A549 (cell line): ENCODE data around the gene ZNF273. TPM values are rescaled to one million over a fixed set of nuclear protein-coding genes. Genes with fewer than 3 reads are reported as not detected.

Experiments
- ATAC-seq, 2 experiments: fragments of 200-7000 bp in 1 of 2; fragments of >200 bp in 1 of 2; cut with Nextera tagmentation in 1 of 2; cut with Tn5 transposase in 1 of 2; 3 replicates each; pipeline versions ENCODE4 v1.8.0 to v1.9.1; 2018 to 2020; ENCODE audit warnings: mild to moderate bottlenecking in 1 of 2, moderate library complexity in 1 of 2
- CTCF ChIA-PET: fragments of 300-600 bp; sonication (Branson Sonifier 250); formaldehyde crosslinking; extraction: SDS; loops from one replicate; lab custom pipeline; 2021; ENCODE audit warnings: antibody characterized with exemption, inconsistent platforms; lab: Yijun Ruan, JAX
- POLR2A ChIA-PET: fragments of 350-600 bp; formaldehyde crosslinking; extraction: SDS; loops from one replicate; lab custom pipeline; 2021; ENCODE audit warnings: antibody characterized with exemption, inconsistent platforms; lab: Yijun Ruan, JAX
- DNase-seq, 2 experiments: peaks; one replicate each; pipeline versions ENCODE4 v3.0.0 to v3.0.0-alpha.2; 2011 to 2016; ENCODE audit warnings: low read depth in 1 of 2, low spot score in 1 of 2
- FAIRE-seq: peaks from 2 replicates; lab custom pipeline; 2011; peaks lifted over from hg19 to GRCh38; lab: Jason Lieb, UNC
- H3K27ac ChIP-seq, 2 experiments: fragments of >200 bp; sonication (Bioruptor Twin); formaldehyde crosslinking; 3 replicates each; pipeline ENCODE4 v1.5.1; 2016 to 2017
- H3K4me1 ChIP-seq: fragments of >200 bp; sonication (Bioruptor Twin); formaldehyde crosslinking; 3 replicates; pipeline ENCODE4 v1.6.1; 2016
- H3K4me2 ChIP-seq: fragments of >200 bp; sonication (Bioruptor Twin); formaldehyde crosslinking; 3 replicates; pipeline ENCODE4 v1.6.1; 2016
- H3K4me3 ChIP-seq: fragments of >200 bp; sonication (Bioruptor Twin); formaldehyde crosslinking; 3 replicates; pipeline ENCODE4 v1.5.1; 2016
- H3K9me3 ChIP-seq: fragments of >200 bp; sonication (Bioruptor Twin); formaldehyde crosslinking; 3 replicates; pipeline ENCODE4 v1.6.1; 2016
- ATOH8 ChIP-seq: fragments of 250-450 bp; sonication (Bioruptor Pico); IDR thresholded peaks from 2 replicates; pipeline ENCODE4 v1.5.0; 2020; ENCODE audit warnings: low read depth, mild to moderate bottlenecking, moderate library complexity
- BHLHE40 ChIP-seq: IDR thresholded peaks from 2 replicates; pipeline ENCODE4 v1.6.1; 2012; ENCODE audit warnings: low read depth, low read length, inconsistent platforms
- CBX2 ChIP-seq: fragments of 200-600 bp; sonication (generic); IDR thresholded peaks from 2 replicates; pipeline ENCODE4 v1.6.1; 2016; ENCODE audit warnings: low read depth, mild to moderate bottlenecking, borderline replicate concordance
- E2F6 ChIP-seq: IDR thresholded peaks from 2 replicates; pipeline ENCODE4 v1.6.1; 2012; ENCODE audit warnings: low read depth, borderline replicate concordance
- EHF ChIP-seq: fragments of 250-450 bp; sonication (Bioruptor Pico); IDR thresholded peaks from 2 replicates; pipeline ENCODE4 v1.5.0; 2020; ENCODE audit warnings: mild to moderate bottlenecking
- EHMT2 ChIP-seq: fragments of 200-600 bp; sonication (generic); IDR thresholded peaks from 2 replicates; pipeline ENCODE4 v1.6.1; 2016; ENCODE audit warnings: antibody characterized with exemption, low read depth, mild to moderate bottlenecking, moderate library complexity
- ELK1 ChIP-seq: fragments of 150-350 bp; IDR thresholded peaks from 2 replicates; pipeline ENCODE4 v1.6.1; 2014; ENCODE audit warnings: low read depth, mild to moderate bottlenecking, low read length
- FOSB ChIP-seq: fragments of 250-450 bp; sonication (Bioruptor Pico); IDR thresholded peaks from 2 replicates; pipeline ENCODE4 v1.5.0; 2020; ENCODE audit warnings: mild to moderate bottlenecking, moderate library complexity
- FOSL2 ChIP-seq, 2 experiments: fragments of 450-650 bp in 1 of 2; fragments of >200 bp in 1 of 2; sonication (Bioruptor Twin) in 1 of 2; formaldehyde crosslinking; IDR thresholded peaks; 2 replicates each; pipeline versions ENCODE4 v1.5.0 to v1.6.1; 2016 to 2020; ENCODE audit warnings: mild to moderate bottlenecking in 1 of 2, moderate library complexity in 1 of 2
- HOXB13 ChIP-seq: fragments of 250-450 bp; sonication (Bioruptor Pico); IDR thresholded peaks from 2 replicates; pipeline ENCODE4 v1.5.0; 2020; ENCODE audit warnings: low read depth, mild to moderate bottlenecking, moderate library complexity
- KDM5A ChIP-seq: fragments of 200-600 bp; sonication (generic); IDR thresholded peaks from 2 replicates; pipeline ENCODE4 v1.6.1; 2016; ENCODE audit warnings: antibody characterized with exemption, mild to moderate bottlenecking
- MAZ ChIP-seq: fragments of 150-350 bp; IDR thresholded peaks from 2 replicates; pipeline ENCODE4 v1.6.1; 2014; ENCODE audit warnings: antibody characterized with exemption, low read depth, low read length, borderline replicate concordance
- MYC ChIP-seq: IDR thresholded peaks from 2 replicates; pipeline ENCODE4 v1.6.1; 2012; ENCODE audit warnings: mild to moderate bottlenecking, inconsistent platforms, low read length, improper control_type of control experiment, borderline replicate concordance
- NPAS2 ChIP-seq: fragments of 250-450 bp; sonication (Bioruptor Pico); IDR thresholded peaks from 2 replicates; pipeline ENCODE4 v1.8.0; 2022; ENCODE audit warnings: mild to moderate bottlenecking, moderate library complexity, borderline replicate concordance
- NR3C1 ChIP-seq: fragments of >200 bp; sonication (Bioruptor Twin); formaldehyde crosslinking; IDR thresholded peaks from 3 replicates; pipeline ENCODE4 v1.6.1; 2017
- RAD21 ChIP-seq, 2 experiments: fragments of >200 bp in 1 of 2; sonication (Bioruptor Twin) in 1 of 2; formaldehyde crosslinking in 1 of 2; IDR thresholded peaks in 1 of 2; conservative IDR thresholded peaks in 1 of 2; 2 replicates in 1 of 2; 3 replicates in 1 of 2; pipeline ENCODE4 v1.6.1; 2012 to 2018; ENCODE audit warnings: inconsistent platforms in 1 of 2
- RCOR1 ChIP-seq: fragments of 150-350 bp; IDR thresholded peaks from 2 replicates; pipeline ENCODE4 v1.6.1; 2014; ENCODE audit warnings: antibody characterized with exemption, low read length, low read depth
- RFX5 ChIP-seq: fragments of 450-650 bp; IDR thresholded peaks from 2 replicates; pipeline ENCODE4 v1.7.1; 2014; ENCODE audit warnings: antibody characterized with exemption, mild to moderate bottlenecking, moderate library complexity
- SREBF2 ChIP-seq: fragments of 450-650 bp; IDR thresholded peaks from 2 replicates; pipeline ENCODE4 v1.6.1; 2014; ENCODE audit warnings: mild to moderate bottlenecking, moderate library complexity
- ZFP36 ChIP-seq: fragments of 450-650 bp; IDR thresholded peaks from 2 replicates; pipeline ENCODE4 v1.6.1; 2014; ENCODE audit warnings: borderline replicate concordance; ENCODE audit not compliant: partially characterized antibody
- WGBS: methylation state at CpG from one replicate; pipeline ENCODE4 v1.1.6; 2017; ENCODE audit errors: missing lambda C conversion rate; 5-methylcytosine and 5-hydroxymethylcytosine counted together
- polyA plus RNA-seq, 4 experiments: library from polyadenylated mRNA; depleted of rRNA in 3 of 4; stranded (reverse); fragments of >200 nt; fragmentation: RNase III in 1 of 4; extraction: RNeasy Plus Mini Kit Qiagen cat#74134 plus additional on column Dnase treatment in 1 of 4; gene quantifications; 2 replicates in 3 of 4; 3 replicates in 1 of 4; pipeline ENCODE4 v1.2.3, GENCODE V29; 2011 to 2017

Gene ZNF273
- polyA plus RNA-seq, 2 of the 4 experiments (the other 2 are of a cell fraction): 3.1 to 5.2 TPM

GRCh38 chr7:64875658-64876406, 27.2 kb upstream of the ZNF273 start:
- peaks cover 24% of the 10 kb centered on the region; the same call in 2 of the 3 replicates for H3K9me3 ChIP-seq
- TF ChIP-seq ELK1 (no peak), FOSB (CRISPR knock-in tag) (no peak), RFX5 (no peak), NPAS2 (no peak), ATOH8 (CRISPR knock-in tag) (no peak), FOSL2 (IDR thresholded peaks at IDR 0.05) (no peak), FOSL2 (CRISPR knock-in tag; IDR thresholded peaks at IDR 0.05) (no peak), CBX2 (no peak), HOXB13 (CRISPR knock-in tag) (no peak)
- CTCF ChIA-PET: no interaction called here
- no peaks in the 10 kb centered on the region for H3K4me1 ChIP-seq
- no peak for ATAC-seq
- H3K4me2 ChIP-seq: no peak overlapping the region
- no peak for DNase-seq
- POLR2A ChIA-PET: no interaction called here
- H3K27ac ChIP-seq: no peak overlapping the region
- FAIRE-seq: no peak
- WGBS: 61% methylated on average over 23 of the region's 23 CpGs
- H3K4me3 ChIP-seq: no peak overlapping the region

- H3K4me3 ChIP-seq: no peak overlapping the region
Measured at GRCh38 chr7:64876792-64877713, 26.0 kb upstream of the ZNF273 start.

More at GRCh38 chr7:64876792-64877713, 26.0 kb upstream of the ZNF273 start:
- H3K4me2 ChIP-seq: 0 out of 3 replicates have a peak overlapping the region, but pooled peaks have one; percentile 5
- TF ChIP-seq MYC: no peak
- TF ChIP-seq ZFP36: no peak
- no peak for TF ChIP-seq EHMT2
- no peak for TF ChIP-seq SREBF2
- no peak for TF ChIP-seq BHLHE40
- TF ChIP-seq FOSL2 (IDR thresholded peaks at IDR 0.05): no peak
- TF ChIP-seq FOSL2 (CRISPR knock-in tag; IDR thresholded peaks at IDR 0.05): no peak
- TF ChIP-seq RFX5: no peak
- no peak for TF ChIP-seq RCOR1
- no peak for TF ChIP-seq E2F6
- no peak for TF ChIP-seq RAD21 (conservative IDR thresholded peaks at IDR 0.05 in 1 of 2, IDR thresholded peaks at IDR 0.05 in 1 of 2)
- no peak for TF ChIP-seq MAZ
- no peak for TF ChIP-seq NR3C1
- TF ChIP-seq HOXB13 (CRISPR knock-in tag): no peak
- TF ChIP-seq KDM5A: no peak
- TF ChIP-seq EHF (CRISPR knock-in tag): no peak
- TF ChIP-seq, all 56 proteins: peak for 0
- Histone ChIP-seq H3K9me3 (peaks cover 32% of the 10 kb centered on the region; the same call in 2 of the 3 replicates), H3K4me1 (no peaks in the 10 kb centered on the region), H3K27ac (no peak overlapping the region)
- peak in 1 of 2 experiments; percentile 46; a peak in 1 of 6 replicates for ATAC-seq
- ChIA-PET CTCF (no interaction called here), POLR2A (no interaction called here)
- no peak for DNase-seq
- 14% methylated on average over 20 of the region's 39 CpGs for WGBS
- no peak for FAIRE-seq
